Esophagus squamous epithelium (tissue), 5 donors: Measurements from ENCODE around the gene BMF. TPM values are rescaled to one million over a fixed set of nuclear protein-coding genes. Genes with fewer than 3 reads are reported as not detected.
A peak's percentile ranks its signal among the peaks of the same experiment; 100 is the strongest.

Source experiments
- DNase-seq: peaks from one replicate; lab custom pipeline; 2025; lab: John Stamatoyannopoulos, UW
- H3K27ac ChIP-seq, 4 donors: fragments of 200-600 bp; sonication (generic); one replicate each; pipeline ENCODE4 v1.5.1; 2016 to 2019; ENCODE audit warnings: mild to moderate bottlenecking in 1 of 4
- H3K27me3 ChIP-seq, 4 donors: fragments of 200-600 bp; sonication (generic); 1 replicate in 3 of 4; 2 replicates in 1 of 4; pipeline versions ENCODE4 v1.5.1 to v1.6.0; 2017 to 2021; ENCODE audit warnings: antibody characterized with exemption in 1 of 4
- H3K36me3 ChIP-seq, 3 donors: fragments of 200-600 bp; sonication (generic); one replicate each; pipeline ENCODE4 v1.5.1; 2016 to 2019
- H3K4me1 ChIP-seq, 3 donors: fragments of 200-600 bp; sonication (generic); one replicate each; pipeline ENCODE4 v1.5.1; 2017 to 2019
- H3K4me3 ChIP-seq, 4 donors: fragments of 200-600 bp; sonication (generic); 1 replicate in 3 of 4; 2 replicates in 1 of 4; pipeline ENCODE4 v1.5.1; 2016 to 2019; ENCODE audit warnings: mild to moderate bottlenecking in 2 of 4, moderate library complexity in 1 of 4
- H3K9me3 ChIP-seq, 3 donors: fragments of 200-600 bp; sonication (generic); one replicate each; pipeline ENCODE4 v1.5.1; 2016 to 2019
- CTCF ChIP-seq, 6 experiments: fragments of 450-650 bp in 4 of 6; fragments of 200-600 bp in 2 of 6; sonication (generic) in 2 of 6; IDR thresholded peaks; one replicate each; pipeline ENCODE4 v1.5.1; 2016 to 2019; ENCODE audit warnings: antibody characterized with exemption in 6 of 6, mild to moderate bottlenecking in 4 of 6, moderate library complexity in 4 of 6
- POLR2A ChIP-seq, 4 donors: fragments of 450-650 bp; IDR thresholded peaks; one replicate each; pipeline ENCODE4 v1.6.1; 2017; ENCODE audit warnings: antibody characterized with exemption in 4 of 4, mild to moderate bottlenecking in 4 of 4, moderate library complexity in 3 of 4
- WGBS, 2 donors: methylation state at CpG; one replicate each; pipeline ENCODE4 v1.1.5; 2018; 5-methylcytosine and 5-hydroxymethylcytosine counted together
- intact Hi-C: fragments of 100-400 bp; cut with DNase I; formaldehyde crosslinking; loops from one replicate; pipeline ENCODE4 v1.15.0; 2022
- total RNA-seq, 4 donors: library from RNA; depleted of rRNA; stranded (reverse); fragments of >200 nt; gene quantifications; one replicate each; pipeline ENCODE4 v1.1.0, GENCODE V29; 2016
- donor health status: DM: yes; HTN: yes; CAD: no.

Gene BMF
- total RNA-seq, 4 donors from 2014 or later, result 0.31 to 4.4 (median 1.4) TPM

DNA sequence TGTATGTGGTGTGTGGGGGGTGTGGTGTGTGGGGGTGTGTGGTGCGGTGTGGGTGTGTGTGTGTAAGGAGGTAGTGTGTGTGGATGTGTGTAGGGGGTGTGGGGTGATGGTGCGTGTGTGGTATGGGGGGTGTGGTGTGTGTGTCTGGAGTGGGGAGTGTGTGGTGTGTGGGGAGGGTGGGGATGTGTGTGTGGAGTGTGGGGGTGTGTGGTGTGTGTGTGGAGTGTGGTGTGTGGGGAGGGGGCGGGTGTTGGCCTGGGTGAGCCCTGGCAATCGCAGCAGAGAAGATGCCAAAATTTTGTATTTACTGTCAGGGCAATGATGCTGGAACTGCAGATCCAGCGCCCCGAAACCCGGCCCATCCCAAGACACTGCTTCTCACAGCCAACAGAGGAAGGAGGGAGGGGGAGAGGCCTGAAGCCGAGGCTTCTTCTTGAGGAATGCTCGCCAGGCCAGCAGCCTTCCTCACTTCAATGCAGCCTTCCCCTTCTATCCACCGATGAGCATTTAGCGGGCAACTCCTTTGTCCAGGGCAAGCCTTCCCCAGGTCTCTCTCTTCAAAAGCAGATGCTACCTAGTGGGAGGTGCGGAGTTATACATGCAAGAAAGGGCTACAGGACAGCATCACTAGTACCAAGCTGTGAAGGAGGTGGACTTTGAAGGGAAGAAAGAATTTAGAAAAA lies 57.8 kb downstream of the BMF start:
- Histone ChIP-seq H3K9me3 (no peaks in the 10 kb centered on the region), H3K27me3 (peaks cover 0 to 38% (median 0%) of the 10 kb centered on the region in 4 donors), H3K36me3 (no peaks in the 10 kb centered on the region), H3K4me3 (no peak overlapping the region), H3K4me1 (peaks cover 38 to 60% (median 40%) of the 10 kb centered on the region in 3 donors), H3K27ac (no peak overlapping the region)
- no peak for DNase-seq
- TF ChIP-seq POLR2A (IDR thresholded peaks at IDR 0.05) (no peak), CTCF (IDR thresholded peaks at IDR 0.05) (no peak)
- intact Hi-C loops, result no loop called here
- 40 to 66% methylated on average over 8 to 11 of the region's 12 CpGs for WGBS, 2 donors

DNA sequence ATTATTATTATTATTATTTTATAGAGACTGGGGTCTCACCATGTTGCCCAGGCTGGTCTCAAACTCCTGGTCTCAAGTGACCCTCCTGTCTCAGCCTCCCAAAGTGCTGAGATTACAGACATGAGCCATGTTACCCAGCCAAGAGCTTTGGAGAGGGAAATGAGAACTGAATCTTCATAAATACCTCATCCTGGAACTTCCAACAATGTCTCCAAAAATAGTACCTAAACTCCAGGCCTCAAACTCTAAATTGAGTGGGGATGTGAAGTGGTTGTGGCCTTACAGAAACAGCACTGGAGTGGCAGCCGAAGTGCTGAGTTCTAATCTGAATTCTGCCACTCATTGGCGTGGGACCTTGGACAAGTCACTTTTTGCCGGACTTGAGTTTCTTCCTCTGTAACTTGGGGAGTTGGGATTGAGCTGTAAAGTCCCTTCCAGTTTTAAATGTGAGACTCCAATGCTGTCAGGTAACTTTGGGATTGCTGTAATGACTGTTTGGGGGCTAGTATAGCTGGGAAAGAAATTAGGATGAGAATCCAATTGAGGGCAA lies 59.7 kb downstream of the BMF start:
- WGBS, 2 donors, result 88 to 93% methylated on average over 3 of the region's 3 CpGs
- peaks cover 29 to 58% (median 41%) of the 10 kb centered on the region in 3 donors for H3K4me1 ChIP-seq
- no peak for DNase-seq
- intact Hi-C loops, result loop anchor here (5.0 to 10.0 kb wide), 2 partner anchors 53 to 226 kb away; no protein-coding TSS in a partner anchor
- H3K36me3 ChIP-seq, result no peaks in the 10 kb centered on the region
- H3K27ac ChIP-seq, result peak overlapping the region in 3 of 4 donors; percentile 44 to 71 (median 49)
- no peak overlapping the region for H3K4me3 ChIP-seq
- H3K27me3 ChIP-seq, result peaks cover 0 to 28% (median 0%) of the 10 kb centered on the region in 4 donors
- TF ChIP-seq POLR2A (IDR thresholded peaks at IDR 0.05) (no peak), CTCF (IDR thresholded peaks at IDR 0.05) (no peak)
- H3K9me3 ChIP-seq, result no peaks in the 10 kb centered on the region

GRCh38 chr15:40048211-40048792 lies 60.4 kb downstream of the BMF start:
- H3K9me3 ChIP-seq, result no peaks in the 10 kb centered on the region
- intact Hi-C loops, result loop anchor here (5.0 to 10.0 kb wide), 2 partner anchors 54 to 226 kb away; no protein-coding TSS in a partner anchor
- TF ChIP-seq POLR2A (IDR thresholded peaks at IDR 0.05) (peak in 1 of 4 donors; percentile 33), CTCF (IDR thresholded peaks at IDR 0.05) (no peak)
- H3K4me3 ChIP-seq, result no peak overlapping the region
- peaks cover 29 to 53% (median 41%) of the 10 kb centered on the region in 3 donors for H3K4me1 ChIP-seq
- no peaks in the 10 kb centered on the region for H3K36me3 ChIP-seq
- no peak for DNase-seq
- peak overlapping the region; percentile 37 to 84 (median 60) for H3K27ac ChIP-seq
- peaks cover 0 to 21% (median 0%) of the 10 kb centered on the region in 4 donors for H3K27me3 ChIP-seq
- WGBS, 2 donors, result 50 to 75% methylated on average over 9 of the region's 10 CpGs

- no peaks in the 10 kb centered on the region for H3K9me3 ChIP-seq
- no peak for DNase-seq
- WGBS, 2 donors, result 35 to 50% methylated on average over 2 to 4 of the region's 15 CpGs
- H3K4me1 ChIP-seq, result peaks cover 29 to 50% (median 41%) of the 10 kb centered on the region in 3 donors
- H3K4me3 ChIP-seq, result no peak overlapping the region
- no peaks in the 10 kb centered on the region for H3K36me3 ChIP-seq
- H3K27me3 ChIP-seq, result peaks cover 0 to 16% (median 0%) of the 10 kb centered on the region in 4 donors
- TF ChIP-seq POLR2A (IDR thresholded peaks at IDR 0.05), result no peak
- no peak for TF ChIP-seq CTCF (IDR thresholded peaks at IDR 0.05)
- H3K27ac ChIP-seq, result peak overlapping the region; percentile 37 to 84 (median 60)
- intact Hi-C loops, result loop anchor here (5.0 to 10.0 kb wide), 2 partner anchors 55 to 227 kb away; no protein-coding TSS in a partner anchor
Observed at GRCh38 chr15:40047415-40048210, 61.1 kb downstream of the BMF start.
